Measurements from ENCODE around the gene ARRDC3. TPM values are rescaled to one million over a fixed set of nuclear protein-coding genes. Genes with fewer than 3 reads are reported as not detected.
A peak's percentile ranks its signal among the peaks of the same experiment; 100 is the strongest.

The ARRDC3 gene
- total and polyA plus RNA-seq, 9 of the 15 experiments (the other 6 are each of a cell fraction or from before 2014, with no cell fraction given) = 15.3 to 58.1 (median 39.4) TPM

DNA sequence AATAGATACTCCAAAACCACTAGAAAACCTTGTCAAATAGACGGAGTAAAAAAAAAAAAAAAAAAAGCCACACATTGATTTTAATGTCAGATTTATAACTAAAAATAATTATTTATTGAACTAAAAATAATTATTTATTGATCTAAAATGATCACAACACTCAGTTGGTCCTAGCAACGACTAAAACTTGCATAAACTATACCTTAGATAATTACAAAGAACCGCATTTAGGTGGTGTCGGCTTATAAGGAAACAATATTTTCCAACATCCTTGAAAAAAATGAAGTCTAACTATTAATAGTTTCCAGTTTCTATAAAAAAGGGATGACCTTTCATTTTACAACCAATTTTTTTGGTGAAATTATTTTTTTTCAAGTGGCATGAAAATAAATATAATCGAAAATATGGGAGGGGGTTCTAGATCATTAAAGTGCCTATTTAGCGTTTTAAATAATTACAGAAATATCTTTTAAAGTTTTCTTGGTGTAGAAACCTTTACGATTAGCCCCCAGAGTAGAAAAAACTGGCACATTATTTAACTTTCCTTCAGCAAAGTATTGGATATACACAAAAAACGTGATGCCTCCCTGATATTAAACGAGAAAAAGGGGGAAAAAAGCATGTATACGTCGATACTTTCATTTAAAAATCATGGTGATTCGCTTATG lies 3.7 kb downstream of the ARRDC3 start (continued):
- TF ChIP-seq, protein P1, sequence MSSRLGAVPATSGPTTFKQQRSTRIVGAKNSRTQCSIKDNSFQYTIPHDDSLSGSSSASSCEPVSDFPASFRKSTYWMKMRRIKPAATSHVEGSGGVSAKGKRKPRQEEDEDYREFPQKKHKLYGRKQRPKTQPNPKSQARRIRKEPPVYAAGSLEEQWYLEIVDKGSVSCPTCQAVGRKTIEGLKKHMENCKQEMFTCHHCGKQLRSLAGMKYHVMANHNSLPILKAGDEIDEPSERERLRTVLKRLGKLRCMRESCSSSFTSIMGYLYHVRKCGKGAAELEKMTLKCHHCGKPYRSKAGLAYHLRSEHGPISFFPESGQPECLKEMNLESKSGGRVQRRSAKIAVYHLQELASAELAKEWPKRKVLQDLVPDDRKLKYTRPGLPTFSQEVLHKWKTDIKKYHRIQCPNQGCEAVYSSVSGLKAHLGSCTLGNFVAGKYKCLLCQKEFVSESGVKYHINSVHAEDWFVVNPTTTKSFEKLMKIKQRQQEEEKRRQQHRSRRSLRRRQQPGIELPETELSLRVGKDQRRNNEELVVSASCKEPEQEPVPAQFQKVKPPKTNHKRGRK (tag; IDR thresholded peaks at IDR 0.05) = peak; percentile 45; the same call in 1 of the 2 replicates
- 0 out of 2 replicates have a peak, but pooled peaks have one; percentile 11 for TF ChIP-seq SMARCE1 (IDR thresholded peaks at IDR 0.05)
- TF ChIP-seq RFX7 (CRISPR knock-in tag; IDR thresholded peaks at IDR 0.05) = no peak; the same call in 1 of the 2 replicates
- peak; percentile 89 for TF ChIP-seq GTF2E2 (tag; IDR thresholded peaks at IDR 0.05)
- no peak for TF ChIP-seq HIVEP1 (CRISPR knock-in tag; IDR thresholded peaks at IDR 0.05)
- TF ChIP-seq PRMT5 (CRISPR knock-in tag; IDR thresholded peaks at IDR 0.05) = no peak
- TF ChIP-seq HDAC8 (tag; IDR thresholded peaks at IDR 0.05) = no peak
- no peak for TF ChIP-seq U2AF2 (optimal IDR thresholded peaks at IDR 0.05; ENCODE audit: low read depth, low read length)
- TF ChIP-seq SMARCA4 (IDR thresholded peaks at IDR 0.05) = no peak
- TF ChIP-seq E2F6 (IDR thresholded peaks at IDR 0.05; ENCODE audit: borderline replicate concordance in 1 of 2, extremely low read depth in 1 of 2, insufficient read depth in 1 of 2, insufficient read length in 1 of 2, low read depth in 1 of 2, low read length in 1 of 2, poor library complexity in 1 of 2, severe bottlenecking in 1 of 2) = no peak
- TF ChIP-seq STAT5B (CRISPR knock-in tag; IDR thresholded peaks at IDR 0.05) = no peak
- no peak for TF ChIP-seq NRF1 (conservative IDR thresholded peaks at IDR 0.05 in 1 of 2, IDR thresholded peaks at IDR 0.05 in 1 of 2)
